Esophagus squamous epithelium (tissue), 5 donors: Measurements from ENCODE around the gene SLC2A4. TPM values are rescaled to one million over a fixed set of nuclear protein-coding genes. Genes with fewer than 3 reads are reported as not detected.
A peak's percentile ranks its signal among the peaks of the same experiment; 100 is the strongest.

Source experiments
- DNase-seq: peaks from one replicate; lab custom pipeline; 2025; lab: John Stamatoyannopoulos, UW
- H3K27ac ChIP-seq, 4 donors: fragments of 200-600 bp; sonication (generic); one replicate each; pipeline ENCODE4 v1.5.1; 2016 to 2019; ENCODE audit warnings: mild to moderate bottlenecking in 1 of 4
- H3K27me3 ChIP-seq, 4 donors: fragments of 200-600 bp; sonication (generic); 1 replicate in 3 of 4; 2 replicates in 1 of 4; pipeline versions ENCODE4 v1.5.1 to v1.6.0; 2017 to 2021; ENCODE audit warnings: antibody characterized with exemption in 1 of 4
- H3K36me3 ChIP-seq, 3 donors: fragments of 200-600 bp; sonication (generic); one replicate each; pipeline ENCODE4 v1.5.1; 2016 to 2019
- H3K4me1 ChIP-seq, 3 donors: fragments of 200-600 bp; sonication (generic); one replicate each; pipeline ENCODE4 v1.5.1; 2017 to 2019
- H3K4me3 ChIP-seq, 4 donors: fragments of 200-600 bp; sonication (generic); 1 replicate in 3 of 4; 2 replicates in 1 of 4; pipeline ENCODE4 v1.5.1; 2016 to 2019; ENCODE audit warnings: mild to moderate bottlenecking in 2 of 4, moderate library complexity in 1 of 4
- H3K9me3 ChIP-seq, 3 donors: fragments of 200-600 bp; sonication (generic); one replicate each; pipeline ENCODE4 v1.5.1; 2016 to 2019
- CTCF ChIP-seq, 6 experiments: fragments of 450-650 bp in 4 of 6; fragments of 200-600 bp in 2 of 6; sonication (generic) in 2 of 6; IDR thresholded peaks; one replicate each; pipeline ENCODE4 v1.5.1; 2016 to 2019; ENCODE audit warnings: antibody characterized with exemption in 6 of 6, mild to moderate bottlenecking in 4 of 6, moderate library complexity in 4 of 6
- POLR2A ChIP-seq, 4 donors: fragments of 450-650 bp; IDR thresholded peaks; one replicate each; pipeline ENCODE4 v1.6.1; 2017; ENCODE audit warnings: antibody characterized with exemption in 4 of 4, mild to moderate bottlenecking in 4 of 4, moderate library complexity in 3 of 4
- WGBS, 2 donors: methylation state at CpG; one replicate each; pipeline ENCODE4 v1.1.5; 2018; 5-methylcytosine and 5-hydroxymethylcytosine counted together
- intact Hi-C: fragments of 100-400 bp; cut with DNase I; formaldehyde crosslinking; loops from one replicate; pipeline ENCODE4 v1.15.0; 2022
- total RNA-seq, 4 donors: library from RNA; depleted of rRNA; stranded (reverse); fragments of >200 nt; gene quantifications; one replicate each; pipeline ENCODE4 v1.1.0, GENCODE V29; 2016
- donor health status: DM: yes; HTN: yes; CAD: no.

The SLC2A4 gene
- total RNA-seq, 4 donors from 2014 or later, result 0.83 to 21.7 (median 2.5) TPM

- Histone ChIP-seq H3K27ac (peak overlapping the region in 1 of 4 donors; percentile 23), H3K36me3 (peaks cover 25 to 40% (median 28%) of the 10 kb centered on the region in 3 donors), H3K4me1 (peaks cover 27 to 61% (median 37%) of the 10 kb centered on the region in 3 donors), H3K27me3 (no peaks in the 10 kb centered on the region), H3K4me3 (no peak overlapping the region), H3K9me3 (no peaks in the 10 kb centered on the region)
- DNase-seq, result no peak
- TF ChIP-seq POLR2A (IDR thresholded peaks at IDR 0.05) (no peak), CTCF (IDR thresholded peaks at IDR 0.05) (no peak)
- intact Hi-C loops, result no loop called here
- WGBS, 2 donors, result 64 to 76% methylated on average over 3 to 4 of the region's 4 CpGs
Measured at GRCh38 chr17:7248796-7249195, 32.7 kb upstream of the SLC2A4 start.

- intact Hi-C loops, result no loop called here
- no peak for DNase-seq
- Histone ChIP-seq H3K36me3 (peaks cover 23 to 39% (median 24%) of the 10 kb centered on the region in 3 donors), H3K4me1 (peaks cover 28 to 63% (median 37%) of the 10 kb centered on the region in 3 donors), H3K27me3 (no peaks in the 10 kb centered on the region), H3K27ac (peak overlapping the region in 1 of 4 donors; percentile 23), H3K4me3 (no peak overlapping the region), H3K9me3 (no peaks in the 10 kb centered on the region)
- no peak for TF ChIP-seq CTCF (IDR thresholded peaks at IDR 0.05)
- TF ChIP-seq POLR2A (IDR thresholded peaks at IDR 0.05), result no peak
- WGBS, 2 donors, result 76 to 82% methylated on average over 4 to 6 of the region's 6 CpGs
Measured at GRCh38 chr17:7249214-7249613, 32.3 kb upstream of the SLC2A4 start.

- no peak for DNase-seq
- Histone ChIP-seq H3K27me3 (no peaks in the 10 kb centered on the region), H3K27ac (peak overlapping the region; percentile 96 to 100 (median 98)), H3K4me1 (peaks cover 28 to 63% (median 37%) of the 10 kb centered on the region in 3 donors), H3K36me3 (peaks cover 17 to 39% (median 18%) of the 10 kb centered on the region in 3 donors), H3K4me3 (peak overlapping the region in 3 of 4 donors; percentile 89 to 99 (median 94)), H3K9me3 (no peaks in the 10 kb centered on the region)
- TF ChIP-seq POLR2A (IDR thresholded peaks at IDR 0.05), result no peak
- TF ChIP-seq CTCF (IDR thresholded peaks at IDR 0.05), result no peak
- 77 to 82% methylated on average over 6 to 7 of the region's 7 CpGs for WGBS, 2 donors
- intact Hi-C loops, result no loop called here
Measured at GRCh38 chr17:7249830-7250229, 31.7 kb upstream of the SLC2A4 start.

GRCh38 chr17:7250695-7251627, 30.6 kb upstream of the SLC2A4 start:
- Histone ChIP-seq H3K36me3 (peaks cover 11 to 39% (median 19%) of the 10 kb centered on the region in 3 donors), H3K9me3 (no peaks in the 10 kb centered on the region), H3K4me1 (peaks cover 28 to 63% (median 37%) of the 10 kb centered on the region in 3 donors), H3K27me3 (no peaks in the 10 kb centered on the region), H3K4me3 (peak overlapping the region; percentile 89 to 99 (median 96)), H3K27ac (peak overlapping the region; percentile 96 to 100 (median 98))
- 0% methylated on average over 5 to 12 of the region's 55 CpGs for WGBS, 2 donors
- intact Hi-C loops, result no loop called here
- TF ChIP-seq POLR2A (IDR thresholded peaks at IDR 0.05) (no peak), CTCF (IDR thresholded peaks at IDR 0.05) (no peak)
- DNase-seq, result no peak

- peak within 1 kb of the TSS; percentile 89 to 99 (median 96) for H3K4me3 ChIP-seq
- TF ChIP-seq POLR2A (IDR thresholded peaks at IDR 0.05), result peak in 1 of 4 donors; percentile 73
- TF ChIP-seq CTCF (IDR thresholded peaks at IDR 0.05), result no peak
- DNase-seq, result peak; percentile 93
- H3K27me3 ChIP-seq, result no peaks in the 10 kb centered on the region
- intact Hi-C loops, result no loop called here
- peaks cover 28 to 60% (median 34%) of the 10 kb centered on the region in 3 donors for H3K4me1 ChIP-seq
- WGBS, 2 donors, result 1 to 4% methylated on average over 5 to 17 of the region's 41 CpGs
- peaks cover 3 to 39% (median 18%) of the 10 kb centered on the region in 3 donors for H3K36me3 ChIP-seq
- H3K27ac ChIP-seq, result peak within 1 kb of the TSS; percentile 96 to 100 (median 98)
- no peaks in the 10 kb centered on the region for H3K9me3 ChIP-seq
Measured at GRCh38 chr17:7251661-7252175, 29.8 kb upstream of the SLC2A4 start, which contains the start of gene CTDNEP1. Gene CTDNEP1, minus strand, starts transcription at chr17:7251734. Its CDS starts 438 bp downstream, at chr17:7251296.
